HepG2 (cell line): ENCODE results near the gene SRF. TPM values are rescaled to one million over a fixed set of nuclear protein-coding genes. Genes with fewer than 3 reads are reported as not detected.

Experiments used
- ADNP ChIP-seq: sonication (generic); formaldehyde crosslinking; IDR thresholded peaks from 2 replicates; pipeline ENCODE4 v1.4.0; 2020; ENCODE audit warnings: missing genetic modification reagents
- ARNTL ChIP-seq: sonication (generic); formaldehyde crosslinking; IDR thresholded peaks from 2 replicates; pipeline ENCODE4 v1.4.0; 2020; ENCODE audit warnings: mild to moderate bottlenecking, missing genetic modification reagents
- ELF3 ChIP-seq: IDR thresholded peaks from 2 replicates; pipeline ENCODE4 v1.6.1; 2016; ENCODE audit warnings: missing genetic modification reagents, missing compliant biosample characterization
- FOXJ3 ChIP-seq: sonication (generic); formaldehyde crosslinking; IDR thresholded peaks from 2 replicates; pipeline ENCODE4 v1.4.0; 2020; ENCODE audit warnings: missing genetic modification reagents, mild to moderate bottlenecking, borderline replicate concordance
- GABPB1 ChIP-seq: IDR thresholded peaks from 2 replicates; pipeline ENCODE4 v1.6.1; 2016; ENCODE audit warnings: mild to moderate bottlenecking, missing genetic modification reagents, moderate library complexity, missing compliant biosample characterization
- GTF3A ChIP-seq: sonication (generic); formaldehyde crosslinking; conservative IDR thresholded peaks from 2 replicates; pipeline ENCODE4 v1.4.0; 2020; ENCODE audit warnings: mild to moderate bottlenecking, missing genetic modification reagents
- HMGA1 ChIP-seq: sonication (generic); formaldehyde crosslinking; conservative IDR thresholded peaks from 2 replicates; pipeline ENCODE4 v1.4.0; 2020; ENCODE audit warnings: missing genetic modification reagents
- IKZF4 ChIP-seq: sonication (generic); formaldehyde crosslinking; IDR thresholded peaks from 2 replicates; pipeline ENCODE4 v1.5.1; 2020; ENCODE audit warnings: borderline replicate concordance, mild to moderate bottlenecking, low read depth, missing genetic modification reagents; ENCODE audit errors: not compliant biosample characterization
- PITX1 ChIP-seq: sonication (generic); formaldehyde crosslinking; IDR thresholded peaks from 2 replicates; pipeline ENCODE4 v1.5.1; 2020; ENCODE audit warnings: mild to moderate bottlenecking, missing genetic modification reagents
- RBM22 ChIP-seq: fragments of 200-400 bp; formaldehyde crosslinking; optimal IDR thresholded peaks from 2 replicates; pipeline ENCODE3; 2017; ENCODE audit warnings: mild to moderate bottlenecking, low read length, moderate library complexity
- REPIN1 ChIP-seq: sonication (generic); formaldehyde crosslinking; IDR thresholded peaks from 2 replicates; pipeline ENCODE4 v1.8.0; 2022; ENCODE audit warnings: missing genetic modification reagents, low read depth, mild to moderate bottlenecking, borderline replicate concordance
- SMAD3 ChIP-seq: sonication (generic); formaldehyde crosslinking; IDR thresholded peaks from 2 replicates; pipeline ENCODE4 v1.4.0; 2020; ENCODE audit warnings: missing genetic modification reagents
- SMARCE1 ChIP-seq: fragments of 450-650 bp; IDR thresholded peaks from 2 replicates; pipeline ENCODE4 v1.6.1; 2017; ENCODE audit warnings: borderline replicate concordance
- STAG1 ChIP-seq: sonication (generic); formaldehyde crosslinking; IDR thresholded peaks from 2 replicates; pipeline ENCODE4 v1.4.0; 2020; ENCODE audit warnings: missing genetic modification reagents
- TBX2 ChIP-seq: sonication (generic); formaldehyde crosslinking; IDR thresholded peaks from 2 replicates; pipeline ENCODE4 v1.5.0; 2020; ENCODE audit warnings: missing genetic modification reagents, mild to moderate bottlenecking, borderline replicate concordance
- THAP11 ChIP-seq: IDR thresholded peaks from 2 replicates; pipeline ENCODE4 v1.6.1; 2016; ENCODE audit warnings: missing biosample characterization, missing genetic modification reagents
- THAP8 ChIP-seq: sonication (generic); formaldehyde crosslinking; IDR thresholded peaks from 2 replicates; pipeline ENCODE4 v1.5.1; 2020; ENCODE audit warnings: missing genetic modification reagents, mild to moderate bottlenecking, borderline replicate concordance
- ZFAT ChIP-seq: sonication (generic); formaldehyde crosslinking; conservative IDR thresholded peaks from 2 replicates; pipeline ENCODE4 v1.8.1; 2023; ENCODE audit warnings: missing genetic modification reagents, inconsistent platforms
- ZFP1 ChIP-seq: IDR thresholded peaks from 2 replicates; pipeline ENCODE4 v1.6.1; 2016
- ZFP90 ChIP-seq: sonication (generic); formaldehyde crosslinking; IDR thresholded peaks from 2 replicates; pipeline ENCODE4 v1.8.0; 2022; ENCODE audit warnings: missing genetic modification reagents, mild to moderate bottlenecking, inconsistent platforms, borderline replicate concordance
- ZFX ChIP-seq: sonication (generic); formaldehyde crosslinking; IDR thresholded peaks from 2 replicates; pipeline ENCODE4 v1.4.0; 2020; ENCODE audit warnings: mild to moderate bottlenecking, low read depth, missing genetic modification reagents, moderate library complexity
- ZKSCAN5 ChIP-seq: sonication (generic); formaldehyde crosslinking; IDR thresholded peaks from 2 replicates; pipeline ENCODE4 v1.5.1; 2020; ENCODE audit warnings: mild to moderate bottlenecking, missing genetic modification reagents
- ZNF121 ChIP-seq: sonication (generic); formaldehyde crosslinking; IDR thresholded peaks from 2 replicates; pipeline ENCODE4 v1.5.0; 2020; ENCODE audit warnings: mild to moderate bottlenecking, missing genetic modification reagents
- ZNF20 ChIP-seq: sonication (generic); formaldehyde crosslinking; IDR thresholded peaks from 2 replicates; pipeline ENCODE4 v1.4.0; 2020; ENCODE audit warnings: mild to moderate bottlenecking, moderate library complexity, missing genetic modification reagents
- ZNF251 ChIP-seq: sonication (generic); formaldehyde crosslinking; IDR thresholded peaks from 2 replicates; pipeline ENCODE4 v1.9.0; 2021; ENCODE audit warnings: mild to moderate bottlenecking, missing genetic modification reagents
- ZNF317 ChIP-seq: sonication (generic); formaldehyde crosslinking; IDR thresholded peaks from 2 replicates; pipeline ENCODE4 v1.5.0; 2020; ENCODE audit warnings: mild to moderate bottlenecking, missing genetic modification reagents
- ZNF577 ChIP-seq: sonication (generic); formaldehyde crosslinking; IDR thresholded peaks from 2 replicates; pipeline ENCODE4 v1.4.0; 2020; ENCODE audit warnings: mild to moderate bottlenecking, low read depth, missing genetic modification reagents, borderline replicate concordance
- ZNF772 ChIP-seq: sonication (generic); formaldehyde crosslinking; IDR thresholded peaks from 2 replicates; pipeline ENCODE4 v1.5.0; 2020; ENCODE audit warnings: mild to moderate bottlenecking, missing genetic modification reagents
- polyA plus RNA-seq, 8 experiments: library from polyadenylated mRNA; depleted of rRNA in 3 of 8; stranded (reverse) in 7 of 8; unstranded in 1 of 8; fragments of >200 nt; fragmentation: Illumina TruSeq in 4 of 8; extraction: Trizol in 4 of 8; gene quantifications; 2 replicates each; pipeline versions ENCODE4 v1.2.1 to v1.2.3, GENCODE V29; 2011 to 2016; ENCODE audit warnings: low read depth in 4 of 8, missing spikeins in 1 of 8, mixed read lengths in 1 of 8; ENCODE audit not compliant: insufficient read depth in 1 of 8
- total RNA-seq, 5 experiments: library from RNA; depleted of rRNA; stranded (reverse); fragments of >200 nt; fragmentation: Illumina TruSeq; extraction: Trizol; gene quantifications; 2 replicates each; pipeline ENCODE4 v1.2.3, GENCODE V29; 2016; ENCODE audit warnings: low read depth in 1 of 5
- TF ChIP-seq, protein P1 (sequence below): sonication (generic); formaldehyde crosslinking; IDR thresholded peaks from 2 replicates; pipeline ENCODE4 v1.4.0; 2020; ENCODE audit warnings: missing genetic modification reagents

SRF gene
- total and polyA plus RNA-seq, 2 of the 13 experiments (the other 11 are each of a cell fraction or from before 2014, with no cell fraction given), result 25.5 to 44.1 TPM

DNA sequence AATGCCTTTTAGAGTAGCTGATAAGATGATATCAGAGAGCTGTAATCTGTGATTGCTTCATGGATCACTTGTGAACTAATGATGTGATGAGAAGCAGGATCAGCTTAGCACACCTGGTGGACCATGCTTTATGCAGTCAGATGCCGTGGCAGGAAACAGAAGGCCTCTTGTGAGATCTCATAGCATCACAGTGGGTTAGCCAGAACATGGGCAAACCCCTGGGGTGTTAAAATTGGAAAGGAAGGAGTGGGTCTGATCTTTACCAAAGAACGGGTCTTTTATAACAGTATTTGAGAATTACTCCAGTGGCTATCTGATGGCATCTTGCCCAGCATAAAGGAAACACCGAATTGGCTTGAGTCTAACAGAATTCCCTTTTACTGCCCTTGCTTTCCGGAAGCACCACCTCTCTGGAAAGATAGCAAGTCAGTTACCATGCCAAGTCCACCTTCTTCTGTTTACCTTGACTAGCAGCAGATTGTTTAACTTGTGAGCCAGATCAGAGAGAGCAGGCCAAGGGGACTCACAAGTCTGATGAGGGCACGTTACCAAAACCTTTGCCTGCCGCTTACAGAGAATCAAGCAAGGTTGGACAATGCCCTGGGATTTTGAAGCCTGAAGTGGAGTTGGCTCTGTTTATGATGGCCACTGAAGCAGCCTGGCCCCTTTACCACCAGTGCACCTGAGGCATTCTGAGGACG, 20.9 kb upstream of the SRF start (continued):
- TF ChIP-seq, protein P1, sequence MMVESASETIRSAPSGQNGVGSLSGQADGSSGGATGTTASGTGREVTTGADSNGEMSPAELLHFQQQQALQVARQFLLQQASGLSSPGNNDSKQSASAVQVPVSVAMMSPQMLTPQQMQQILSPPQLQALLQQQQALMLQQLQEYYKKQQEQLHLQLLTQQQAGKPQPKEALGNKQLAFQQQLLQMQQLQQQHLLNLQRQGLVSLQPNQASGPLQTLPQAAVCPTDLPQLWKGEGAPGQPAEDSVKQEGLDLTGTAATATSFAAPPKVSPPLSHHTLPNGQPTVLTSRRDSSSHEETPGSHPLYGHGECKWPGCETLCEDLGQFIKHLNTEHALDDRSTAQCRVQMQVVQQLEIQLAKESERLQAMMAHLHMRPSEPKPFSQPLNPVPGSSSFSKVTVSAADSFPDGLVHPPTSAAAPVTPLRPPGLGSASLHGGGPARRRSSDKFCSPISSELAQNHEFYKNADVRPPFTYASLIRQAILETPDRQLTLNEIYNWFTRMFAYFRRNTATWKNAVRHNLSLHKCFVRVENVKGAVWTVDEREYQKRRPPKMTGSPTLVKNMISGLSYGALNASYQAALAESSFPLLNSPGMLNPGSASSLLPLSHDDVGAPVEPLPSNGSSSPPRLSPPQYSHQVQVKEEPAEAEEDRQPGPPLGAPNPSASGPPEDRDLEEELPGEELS, result peak; percentile 75
- TF ChIP-seq IKZF4, result no peak
- peak; percentile 61 for TF ChIP-seq ZFX (CRISPR knock-in tag)
- TF ChIP-seq ZNF251 (CRISPR knock-in tag), result no peak
- no peak for TF ChIP-seq ADNP (CRISPR knock-in tag)
- no peak for TF ChIP-seq ZNF20 (CRISPR knock-in tag)
- 0 out of 2 replicates have a peak, but pooled peaks have one; percentile 54 for TF ChIP-seq PITX1
- peak; percentile 48 for TF ChIP-seq THAP11 (CRISPR knock-in tag)
- TF ChIP-seq FOXJ3, result 0 out of 2 replicates have a peak, but pooled peaks have one; percentile 50
- no peak for TF ChIP-seq HMGA1 (CRISPR knock-in tag)
- no peak for TF ChIP-seq STAG1 (CRISPR knock-in tag)
- peak; percentile 36 for TF ChIP-seq RBM22
- TF ChIP-seq REPIN1 (CRISPR knock-in tag), result 0 out of 2 replicates have a peak, but pooled peaks have one; percentile 19
- no peak for TF ChIP-seq ZFAT
- peak; percentile 19; the same call in 1 of the 2 replicates for TF ChIP-seq GABPB1 (CRISPR knock-in tag)
- peak; percentile 84 for TF ChIP-seq ELF3
- TF ChIP-seq ZNF317, result 0 out of 2 replicates have a peak, but pooled peaks have one; percentile 29
- TF ChIP-seq SMARCE1, result no peak
- TF ChIP-seq ZNF772, result peak; percentile 54
- no peak for TF ChIP-seq ARNTL (CRISPR knock-in tag)
- TF ChIP-seq SMAD3 (CRISPR knock-in tag), result 0 out of 2 replicates have a peak, but pooled peaks have one; percentile 44
- no peak for TF ChIP-seq ZNF121 (CRISPR knock-in tag)
- peak; percentile 56; the same call in 1 of the 2 replicates for TF ChIP-seq TBX2
- peak; percentile 63; the same call in 1 of the 2 replicates for TF ChIP-seq ZFP1 (CRISPR knock-in tag)
- no peak for TF ChIP-seq GTF3A (CRISPR knock-in tag)
- TF ChIP-seq ZNF577, result no peak
- no peak for TF ChIP-seq THAP8 (CRISPR knock-in tag)
- TF ChIP-seq ZFP90 (CRISPR knock-in tag), result peak; percentile 57; the same call in 1 of the 2 replicates
- TF ChIP-seq ZKSCAN5, result no peak
